Stomach (tissue), 4 donors: ENCODE results near the gene R3HCC1L.

Experiments
- POLR2A ChIP-seq, 4 donors: fragments of 450-650 bp; IDR thresholded peaks; one replicate each; pipeline ENCODE4 v1.6.1; 2016; ENCODE audit warnings: antibody characterized with exemption in 4 of 4, control low read depth in 2 of 4, mild to moderate bottlenecking in 1 of 4, moderate library complexity in 1 of 4
- TF ChIP-seq, protein P1 (sequence below), 7 experiments: fragments of 450-650 bp in 4 of 7; fragments of 200-600 bp in 3 of 7; sonication (generic) in 3 of 7; IDR thresholded peaks; one replicate each; pipeline ENCODE4 v1.5.1; 2016 to 2019; ENCODE audit warnings: antibody characterized with exemption in 7 of 7, control low read depth in 2 of 7, mild to moderate bottlenecking in 1 of 7

- no peak for TF ChIP-seq POLR2A (IDR thresholded peaks at IDR 0.05)
- TF ChIP-seq, protein P1, sequence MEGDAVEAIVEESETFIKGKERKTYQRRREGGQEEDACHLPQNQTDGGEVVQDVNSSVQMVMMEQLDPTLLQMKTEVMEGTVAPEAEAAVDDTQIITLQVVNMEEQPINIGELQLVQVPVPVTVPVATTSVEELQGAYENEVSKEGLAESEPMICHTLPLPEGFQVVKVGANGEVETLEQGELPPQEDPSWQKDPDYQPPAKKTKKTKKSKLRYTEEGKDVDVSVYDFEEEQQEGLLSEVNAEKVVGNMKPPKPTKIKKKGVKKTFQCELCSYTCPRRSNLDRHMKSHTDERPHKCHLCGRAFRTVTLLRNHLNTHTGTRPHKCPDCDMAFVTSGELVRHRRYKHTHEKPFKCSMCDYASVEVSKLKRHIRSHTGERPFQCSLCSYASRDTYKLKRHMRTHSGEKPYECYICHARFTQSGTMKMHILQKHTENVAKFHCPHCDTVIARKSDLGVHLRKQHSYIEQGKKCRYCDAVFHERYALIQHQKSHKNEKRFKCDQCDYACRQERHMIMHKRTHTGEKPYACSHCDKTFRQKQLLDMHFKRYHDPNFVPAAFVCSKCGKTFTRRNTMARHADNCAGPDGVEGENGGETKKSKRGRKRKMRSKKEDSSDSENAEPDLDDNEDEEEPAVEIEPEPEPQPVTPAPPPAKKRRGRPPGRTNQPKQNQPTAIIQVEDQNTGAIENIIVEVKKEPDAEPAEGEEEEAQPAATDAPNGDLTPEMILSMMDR (IDR thresholded peaks at IDR 0.05) = no peak
These were observed 152.0 kb downstream of the R3HCC1L start for GRCh38 chr10:98286419-98286818.
